HEK293T (cell line): ENCODE data around the gene SDR39U1.

Experiments used
- L3MBTL2 ChIP-seq: fragments of 450-650 bp; conservative IDR thresholded peaks from 2 replicates; pipeline ENCODE4 v1.6.1; 2016; ENCODE audit warnings: mild to moderate bottlenecking
- NFRKB ChIP-seq: fragments of 450-650 bp; IDR thresholded peaks from 2 replicates; pipeline ENCODE4 v1.6.1; 2016; ENCODE audit warnings: mild to moderate bottlenecking, moderate library complexity
- SUZ12 ChIP-seq: fragments of 450-650 bp; IDR thresholded peaks from 2 replicates; pipeline ENCODE4 v1.6.1; 2016; ENCODE audit warnings: mild to moderate bottlenecking
- ZNF384 ChIP-seq: fragments of 450-650 bp; IDR thresholded peaks from 2 replicates; pipeline ENCODE4 v1.6.1; 2016

DNA sequence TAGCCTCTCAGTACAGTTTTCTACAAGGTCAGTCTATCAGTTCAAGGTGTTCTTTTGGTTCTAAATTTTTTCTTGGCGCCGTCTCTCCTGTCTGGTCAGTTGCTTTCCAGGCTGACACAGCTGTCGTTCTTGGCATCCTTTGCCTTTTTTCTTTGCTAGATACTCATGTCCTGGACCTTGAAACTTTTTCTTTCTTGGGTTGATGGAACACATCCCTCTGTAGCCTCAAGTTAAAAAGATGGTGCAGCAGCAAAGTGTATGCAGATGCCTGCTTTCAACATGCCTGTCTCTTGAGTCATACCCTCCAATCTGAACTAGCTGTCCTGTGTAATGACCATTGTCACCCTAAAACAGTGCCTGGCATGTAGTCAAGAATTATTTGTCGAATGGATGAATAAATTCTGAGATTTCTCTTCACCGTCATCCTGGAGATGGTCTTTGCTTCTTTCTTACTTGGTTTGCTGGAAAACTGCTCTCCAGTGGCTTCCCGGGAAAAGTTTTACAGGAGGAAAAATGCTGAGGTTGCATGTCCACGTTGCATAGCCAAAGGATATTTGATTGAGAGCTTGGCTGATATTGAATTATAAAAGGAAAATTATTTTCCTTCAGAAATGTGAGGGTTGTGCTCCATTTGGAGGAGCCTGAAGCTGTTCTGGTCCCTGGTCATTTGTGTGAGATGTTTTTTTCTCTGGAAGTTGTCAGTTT lies 39.1 kb downstream of the SDR39U1 start:
- TF ChIP-seq L3MBTL2 (no peak), ZNF384 (no peak), NFRKB (no peak), SUZ12 (no peak)
